Hepatic stellate cell (primary cell): ENCODE results near the gene ITPR1.

ENCODE experiments used
- DNase-seq: peaks from one replicate; pipeline ENCODE4 v3.0.0; 2011; ENCODE audit warnings: low spot score

ITPR1 gene

GRCh38 chr3:4782095-4782494 lies 288.9 kb downstream of the ITPR1 start:
- no peak for DNase-seq

GRCh38 chr3:4785551-4785950 lies 292.4 kb downstream of the ITPR1 start:
- no peak for DNase-seq

- DNase-seq = no peak
These were observed 293.3 kb downstream of the ITPR1 start for GRCh38 chr3:4786431-4786830.

GRCh38 chr3:4791358-4791757 lies 298.2 kb downstream of the ITPR1 start:
- no peak for DNase-seq

- DNase-seq = no peak
These were observed 300.2 kb downstream of the ITPR1 start for GRCh38 chr3:4793311-4793710.

- no peak for DNase-seq
These were observed 301.2 kb downstream of the ITPR1 start for GRCh38 chr3:4794331-4794730.

GRCh38 chr3:4794798-4795197 lies 301.6 kb downstream of the ITPR1 start:
- DNase-seq = no peak

GRCh38 chr3:4795905-4796304 lies 302.8 kb downstream of the ITPR1 start:
- DNase-seq = no peak

- no peak for DNase-seq
These were observed 304.1 kb downstream of the ITPR1 start for GRCh38 chr3:4797201-4797705.

- no peak for DNase-seq
These were observed 306.4 kb downstream of the ITPR1 start for GRCh38 chr3:4799266-4800256.

- DNase-seq = no peak
These were observed 307.4 kb downstream of the ITPR1 start for GRCh38 chr3:4800595-4800994.

GRCh38 chr3:4801892-4802291 lies 308.7 kb downstream of the ITPR1 start:
- DNase-seq = no peak

GRCh38 chr3:4802903-4803302 lies 309.8 kb downstream of the ITPR1 start:
- no peak for DNase-seq

- no peak for DNase-seq
These were observed 311.3 kb downstream of the ITPR1 start for GRCh38 chr3:4804161-4805058.

GRCh38 chr3:4805662-4806061 lies 312.5 kb downstream of the ITPR1 start:
- DNase-seq = no peak

GRCh38 chr3:4806535-4807108 lies 313.5 kb downstream of the ITPR1 start:
- DNase-seq = no peak

GRCh38 chr3:4807381-4808280 lies 314.5 kb downstream of the ITPR1 start:
- DNase-seq = no peak

GRCh38 chr3:4808637-4809036 lies 315.5 kb downstream of the ITPR1 start:
- DNase-seq = no peak

GRCh38 chr3:4809922-4810321 lies 316.8 kb downstream of the ITPR1 start:
- DNase-seq = no peak

GRCh38 chr3:4812591-4812990 lies 319.4 kb downstream of the ITPR1 start:
- DNase-seq = no peak

GRCh38 chr3:4813909-4814304 lies 320.8 kb downstream of the ITPR1 start:
- DNase-seq = no peak
